Inflammatory macrophage (primary cell): ENCODE data around the gene ZAP70.
A peak's percentile ranks its signal among the peaks of the same experiment; 100 is the strongest.

ENCODE experiments used
- DNase-seq, 2 donors: peaks; one replicate each; pipeline ENCODE4 v3.0.0-alpha.2; 2020 to 2022

The ZAP70 gene

GRCh38 chr2:97718051-97718882 is 4.9 kb downstream of the ZAP70 start:
- DNase-seq: no peak

GRCh38 chr2:97718942-97719341 is 5.6 kb downstream of the ZAP70 start:
- DNase-seq: no peak

GRCh38 chr2:97719362-97720155 is 6.2 kb downstream of the ZAP70 start:
- DNase-seq: no peak

GRCh38 chr2:97720746-97721145 is 7.4 kb downstream of the ZAP70 start:
- no peak for DNase-seq

GRCh38 chr2:97722227-97722626 is 8.9 kb downstream of the ZAP70 start:
- DNase-seq: no peak

GRCh38 chr2:97723156-97724072 is 10.0 kb downstream of the ZAP70 start:
- no peak for DNase-seq

GRCh38 chr2:97724073-97724410 is 10.7 kb downstream of the ZAP70 start:
- no peak for DNase-seq

GRCh38 chr2:97724501-97724900 is 11.1 kb downstream of the ZAP70 start:
- no peak for DNase-seq

- no peak for DNase-seq
These were observed 11.7 kb downstream of the ZAP70 start for GRCh38 chr2:97724946-97725688.

GRCh38 chr2:97726261-97727064 is 13.1 kb downstream of the ZAP70 start:
- peak; percentile 13 to 38 for DNase-seq

GRCh38 chr2:97727296-97727695 is 13.9 kb downstream of the ZAP70 start:
- no peak for DNase-seq

- no peak for DNase-seq
These were observed 14.8 kb downstream of the ZAP70 start for GRCh38 chr2:97728091-97728731.

GRCh38 chr2:97730245-97730644 is 16.9 kb downstream of the ZAP70 start:
- DNase-seq: no peak

GRCh38 chr2:97731274-97732020 is 18.1 kb downstream of the ZAP70 start:
- no peak for DNase-seq

GRCh38 chr2:97732436-97733340 is 19.3 kb downstream of the ZAP70 start:
- DNase-seq: no peak

GRCh38 chr2:97733341-97734035 is 20.1 kb downstream of the ZAP70 start:
- no peak for DNase-seq

- DNase-seq: no peak
These were observed 21.0 kb downstream of the ZAP70 start for GRCh38 chr2:97734061-97735051.
